ENCODE results near the gene CENPP. TPM values are rescaled to one million over a fixed set of nuclear protein-coding genes. Genes with fewer than 3 reads are reported as not detected.
A peak's percentile ranks its signal among the peaks of the same experiment; 100 is the strongest.

The CENPP gene
- polyA plus RNA-seq, 2 of the 4 experiments (the other 2 are of a cell fraction): 7.2 to 13.4 TPM

- ChIA-PET POLR2A (no interaction called here), CTCF (interaction anchor here (0.7 to 1.8 kb wide), 3 partner anchors 13 to 470 kb away, joined by 3 to 4 read pairs (median 4); no protein-coding TSS in a partner anchor)
- Histone ChIP-seq H3K4me2 (no peak overlapping the region), H3K27ac (no peak overlapping the region), H3K9me3 (no peaks in the 10 kb centered on the region), H3K4me1 (no peaks in the 10 kb centered on the region), H3K4me3 (no peak overlapping the region)
- no peak for ATAC-seq
- WGBS (ENCODE audit: missing lambda C conversion rate): 61% methylated on average over 2 of the region's 2 CpGs
- TF ChIP-seq EHF (CRISPR knock-in tag; IDR thresholded peaks at IDR 0.05) (no peak), RFX5 (IDR thresholded peaks at IDR 0.05) (no peak), KDM5A (IDR thresholded peaks at IDR 0.05) (no peak), CTCF (IDR thresholded peaks at IDR 0.05) (no peak), PHF8 (IDR thresholded peaks at IDR 0.05; ENCODE audit: borderline replicate concordance, low read depth) (no peak), E2F6 (IDR thresholded peaks at IDR 0.05; ENCODE audit: borderline replicate concordance, low read depth) (no peak)
- no peak for DNase-seq (ENCODE audit: low read depth in 1 of 2, low spot score in 1 of 2)
- FAIRE-seq: no peak
Measured at GRCh38 chr9:92607088-92607487, 281.3 kb downstream of the CENPP start.

- Histone ChIP-seq H3K9me3 (no peaks in the 10 kb centered on the region), H3K4me2 (no peak overlapping the region), H3K4me3 (no peak overlapping the region), H3K4me1 (no peaks in the 10 kb centered on the region), H3K27ac (no peak overlapping the region)
- no peak for TF ChIP-seq JUN (IDR thresholded peaks at IDR 0.05)
- TF ChIP-seq CBX2 (IDR thresholded peaks at IDR 0.05; ENCODE audit: borderline replicate concordance, low read depth): no peak
- peak; percentile 15 for TF ChIP-seq MAFK (IDR thresholded peaks at IDR 0.05; ENCODE audit: partially characterized antibody)
- TF ChIP-seq MAZ (IDR thresholded peaks at IDR 0.05; ENCODE audit: borderline replicate concordance, low read depth, low read length): no peak
- no peak for TF ChIP-seq MAX (IDR thresholded peaks at IDR 0.05)
- POLR2A ChIA-PET: no interaction called here
- CTCF ChIA-PET: interaction anchor here (0.7 to 2.1 kb wide), 4 partner anchors 13 to 471 kb away, joined by 3 to 6 read pairs (median 4); no protein-coding TSS in a partner anchor
- FAIRE-seq (no peak), ATAC-seq (no peak; a peak in 1 of 6 replicates), DNase-seq (ENCODE audit: low read depth in 1 of 2, low spot score in 1 of 2) (no peak)
- WGBS (ENCODE audit: missing lambda C conversion rate): 76% methylated on average over 4 of the region's 4 CpGs
Measured at GRCh38 chr9:92607773-92608172, 282.0 kb downstream of the CENPP start.

- Histone ChIP-seq H3K4me3 (no peak overlapping the region), H3K27ac (no peak overlapping the region), H3K4me2 (no peak overlapping the region), H3K9me3 (no peaks in the 10 kb centered on the region), H3K4me1 (no peaks in the 10 kb centered on the region)
- FAIRE-seq (no peak), ATAC-seq (no peak), DNase-seq (ENCODE audit: low read depth in 1 of 2, low spot score in 1 of 2) (no peak)
- TF ChIP-seq RFX5 (IDR thresholded peaks at IDR 0.05): no peak
- TF ChIP-seq HOXB13 (CRISPR knock-in tag; IDR thresholded peaks at IDR 0.05; ENCODE audit: low read depth): no peak
- TF ChIP-seq BCL3 (IDR thresholded peaks at IDR 0.05): no peak
- no peak for TF ChIP-seq JUN (IDR thresholded peaks at IDR 0.05)
- no peak for TF ChIP-seq TFCP2L1 (CRISPR knock-in tag; IDR thresholded peaks at IDR 0.05)
- no peak for TF ChIP-seq FOXS1 (CRISPR knock-in tag; IDR thresholded peaks at IDR 0.05)
- ChIA-PET POLR2A (no interaction called here), CTCF (interaction anchor here (1.1 to 2.1 kb wide), 5 partner anchors 12 to 26 kb away, joined by 3 to 8 read pairs (median 4); no protein-coding TSS in a partner anchor)
- WGBS (ENCODE audit: missing lambda C conversion rate): 84% methylated on average over 10 of the region's 10 CpGs
Measured at GRCh38 chr9:92608241-92608908, 282.6 kb downstream of the CENPP start.

Measured in A549 (cell line).